Lower lobe of right lung (tissue), 2 donors: Measurements from ENCODE around the gene STN1. TPM values are rescaled to one million over a fixed set of nuclear protein-coding genes. Genes with fewer than 3 reads are reported as not detected.
A peak's percentile ranks its signal among the peaks of the same experiment; 100 is the strongest.

Experiments
- ATAC-seq, 2 donors: fragments of 200-7000 bp; cut with Tn5 transposase; one replicate each; pipeline ENCODE4 v1.9.1; 2020 to 2022; ENCODE audit warnings: mild to moderate bottlenecking in 2 of 2, moderate library complexity in 2 of 2
- DNase-seq: peaks from one replicate; pipeline ENCODE4 v3.0.0-alpha.2; 2020
- H3K27ac ChIP-seq: fragments of 200-600 bp; one replicate; pipeline ENCODE4 v1.8.0; 2022
- H3K27me3 ChIP-seq: fragments of 200-600 bp; one replicate; pipeline ENCODE4 v1.8.0; 2022; ENCODE audit warnings: low read depth
- H3K36me3 ChIP-seq: fragments of 200-600 bp; one replicate; pipeline ENCODE4 v1.8.0; 2022; ENCODE audit warnings: mild to moderate bottlenecking
- H3K4me1 ChIP-seq: fragments of 200-600 bp; one replicate; pipeline ENCODE4 v1.8.0; 2022
- H3K4me3 ChIP-seq: fragments of 200-600 bp; one replicate; pipeline ENCODE4 v1.8.0; 2022; ENCODE audit warnings: mild to moderate bottlenecking
- H3K9me3 ChIP-seq: fragments of 200-600 bp; one replicate; pipeline ENCODE4 v1.8.0; 2022
- intact Hi-C: fragments of 100-400 bp; cut with DNase I; formaldehyde crosslinking; loops from one replicate; pipeline ENCODE4 v1.11.0; 2022
- total RNA-seq: library from RNA; stranded (reverse); fragmentation: NEBNext Ultra II Directional; extraction: Animal tissue kit (Norgen Biotek cat#: 25700); gene quantifications from one replicate; pipeline ENCODE4 v1.2.1, GENCODE V29; 2021
- TF ChIP-seq, protein P1 (sequence below): fragments of 200-600 bp; IDR thresholded peaks from one replicate; pipeline ENCODE4 v1.8.0; 2022; ENCODE audit warnings: antibody characterized with exemption, mild to moderate bottlenecking
- donor health status: DM: no; HTN: yes; CAD: no; lungs with severe emphysema.

Gene STN1
- total RNA-seq, 1 donor from 2014 or later: 37.0 TPM

DNA sequence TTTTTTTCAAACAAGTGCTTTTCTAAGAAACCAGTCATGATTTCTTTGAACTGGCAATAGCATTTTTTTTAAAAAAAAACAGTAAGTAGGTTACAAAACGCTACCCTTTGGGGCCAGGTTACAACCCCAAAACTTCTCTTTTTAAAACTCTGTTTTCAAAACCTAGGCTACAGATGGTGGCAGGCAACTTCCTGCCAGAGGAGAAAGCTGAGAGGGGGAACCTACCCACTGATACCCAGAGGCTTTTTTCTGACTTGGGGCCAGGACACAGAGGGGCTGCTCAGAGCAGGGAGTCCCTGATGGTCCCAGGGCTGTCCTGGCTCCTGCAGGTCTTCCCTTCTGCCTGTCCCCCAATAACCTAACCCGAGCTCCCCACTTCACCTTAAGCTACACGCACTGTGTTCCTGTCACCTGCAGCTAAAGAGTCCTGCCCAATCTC, 6.9 kb downstream of the STN1 start:
- no peaks in the 10 kb centered on the region for H3K27me3 ChIP-seq
- intact Hi-C loops: no loop called here
- peaks cover 6% of the 10 kb centered on the region for H3K9me3 ChIP-seq
- H3K27ac ChIP-seq: peak overlapping the region; percentile 85
- no peaks in the 10 kb centered on the region for H3K36me3 ChIP-seq
- peak; percentile 32 to 39 for ATAC-seq
- no peak overlapping the region for H3K4me3 ChIP-seq
- DNase-seq: no peak
- peaks cover 85% of the 10 kb centered on the region for H3K4me1 ChIP-seq
- TF ChIP-seq, protein P1, sequence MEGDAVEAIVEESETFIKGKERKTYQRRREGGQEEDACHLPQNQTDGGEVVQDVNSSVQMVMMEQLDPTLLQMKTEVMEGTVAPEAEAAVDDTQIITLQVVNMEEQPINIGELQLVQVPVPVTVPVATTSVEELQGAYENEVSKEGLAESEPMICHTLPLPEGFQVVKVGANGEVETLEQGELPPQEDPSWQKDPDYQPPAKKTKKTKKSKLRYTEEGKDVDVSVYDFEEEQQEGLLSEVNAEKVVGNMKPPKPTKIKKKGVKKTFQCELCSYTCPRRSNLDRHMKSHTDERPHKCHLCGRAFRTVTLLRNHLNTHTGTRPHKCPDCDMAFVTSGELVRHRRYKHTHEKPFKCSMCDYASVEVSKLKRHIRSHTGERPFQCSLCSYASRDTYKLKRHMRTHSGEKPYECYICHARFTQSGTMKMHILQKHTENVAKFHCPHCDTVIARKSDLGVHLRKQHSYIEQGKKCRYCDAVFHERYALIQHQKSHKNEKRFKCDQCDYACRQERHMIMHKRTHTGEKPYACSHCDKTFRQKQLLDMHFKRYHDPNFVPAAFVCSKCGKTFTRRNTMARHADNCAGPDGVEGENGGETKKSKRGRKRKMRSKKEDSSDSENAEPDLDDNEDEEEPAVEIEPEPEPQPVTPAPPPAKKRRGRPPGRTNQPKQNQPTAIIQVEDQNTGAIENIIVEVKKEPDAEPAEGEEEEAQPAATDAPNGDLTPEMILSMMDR: no peak

DNA sequence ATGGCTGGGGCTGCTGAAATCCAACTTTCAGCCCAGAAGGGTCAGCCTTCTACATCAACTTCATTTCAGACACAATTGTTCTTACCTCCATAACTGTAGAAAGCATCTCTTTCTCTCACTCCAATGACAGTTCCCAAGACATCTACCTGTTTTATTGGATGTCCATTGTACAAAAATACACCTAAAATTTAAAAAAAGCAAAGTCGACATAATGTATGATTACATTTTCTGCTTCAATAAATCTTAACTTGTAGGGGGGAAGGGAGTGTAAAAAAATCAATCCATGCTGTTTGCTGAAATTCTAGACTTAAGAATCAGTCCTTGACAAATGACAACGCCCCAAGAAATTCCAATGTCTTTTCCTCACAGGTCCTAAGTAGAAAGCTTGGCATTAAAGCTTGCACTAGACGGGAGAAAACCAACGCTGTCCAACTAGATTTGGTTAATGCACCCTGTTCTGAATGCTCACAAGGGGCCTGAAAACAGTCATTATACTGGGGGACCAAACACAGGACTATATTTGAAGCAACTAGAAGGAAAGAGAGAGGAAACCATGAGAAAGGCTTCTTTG, 7.5 kb downstream of the STN1 start:
- peaks cover 6% of the 10 kb centered on the region for H3K9me3 ChIP-seq
- H3K27me3 ChIP-seq: no peaks in the 10 kb centered on the region
- H3K27ac ChIP-seq: peak overlapping the region; percentile 85
- ATAC-seq (peak in 1 of 2 donors; percentile 51), DNase-seq (no peak)
- no peak overlapping the region for H3K4me3 ChIP-seq
- H3K36me3 ChIP-seq: peaks cover under 1% of the 10 kb centered on the region
- intact Hi-C loops: no loop called here
- TF ChIP-seq, protein P1: no peak
- peaks cover 85% of the 10 kb centered on the region for H3K4me1 ChIP-seq

DNA sequence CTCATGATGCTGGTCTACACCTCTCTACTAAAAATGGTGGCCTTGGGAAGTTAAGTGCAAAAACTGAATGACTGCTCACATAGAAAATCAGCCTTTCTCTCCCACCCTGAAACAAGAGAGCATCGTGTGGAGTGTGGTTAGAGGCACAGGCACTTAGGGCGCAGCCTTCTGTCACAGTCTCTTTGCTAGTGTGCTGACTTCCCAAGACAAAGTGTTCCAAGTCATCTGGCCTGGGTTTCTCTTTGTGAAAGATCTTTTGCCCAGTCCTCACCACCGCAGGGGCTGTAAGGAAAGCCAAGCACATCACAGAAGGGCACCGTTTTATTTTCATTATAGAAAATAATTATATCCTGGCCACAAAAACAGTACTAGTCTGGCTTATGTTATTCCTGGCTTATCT, 12.5 kb downstream of the STN1 start:
- DNase-seq (no peak), ATAC-seq (no peak)
- Histone ChIP-seq H3K9me3 (no peaks in the 10 kb centered on the region), H3K4me3 (no peak overlapping the region), H3K27me3 (no peaks in the 10 kb centered on the region), H3K4me1 (peaks cover 52% of the 10 kb centered on the region), H3K36me3 (peaks cover 40% of the 10 kb centered on the region), H3K27ac (peak overlapping the region; percentile 32)
- TF ChIP-seq, protein P1: no peak
- intact Hi-C loops: no loop called here

DNA sequence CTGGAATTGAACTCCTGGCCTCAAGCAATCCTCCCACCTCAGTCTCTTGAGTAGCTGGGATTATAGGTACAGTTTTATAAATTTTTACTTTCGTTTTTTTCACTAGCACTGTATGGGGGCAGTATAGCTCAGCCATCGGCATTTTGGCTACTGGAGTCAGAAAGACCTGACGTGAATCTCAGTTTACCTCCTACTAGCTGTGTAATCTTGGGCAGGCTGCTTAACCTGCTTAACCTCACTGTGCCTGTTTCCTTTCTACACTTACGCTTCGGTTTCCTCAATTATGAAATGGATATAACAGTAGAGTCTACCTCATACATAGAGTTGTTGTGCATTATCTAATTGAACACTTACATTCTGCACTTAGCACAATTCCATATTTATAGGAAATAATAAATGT, 16.7 kb downstream of the STN1 start:
- H3K4me3 ChIP-seq: no peak overlapping the region
- DNase-seq (no peak), ATAC-seq (no peak)
- peaks cover 24% of the 10 kb centered on the region for H3K4me1 ChIP-seq
- no peaks in the 10 kb centered on the region for H3K27me3 ChIP-seq
- intact Hi-C loops: no loop called here
- H3K27ac ChIP-seq: peak overlapping the region; percentile 14
- TF ChIP-seq, protein P1: no peak
- no peaks in the 10 kb centered on the region for H3K9me3 ChIP-seq
- peaks cover 79% of the 10 kb centered on the region for H3K36me3 ChIP-seq

DNA sequence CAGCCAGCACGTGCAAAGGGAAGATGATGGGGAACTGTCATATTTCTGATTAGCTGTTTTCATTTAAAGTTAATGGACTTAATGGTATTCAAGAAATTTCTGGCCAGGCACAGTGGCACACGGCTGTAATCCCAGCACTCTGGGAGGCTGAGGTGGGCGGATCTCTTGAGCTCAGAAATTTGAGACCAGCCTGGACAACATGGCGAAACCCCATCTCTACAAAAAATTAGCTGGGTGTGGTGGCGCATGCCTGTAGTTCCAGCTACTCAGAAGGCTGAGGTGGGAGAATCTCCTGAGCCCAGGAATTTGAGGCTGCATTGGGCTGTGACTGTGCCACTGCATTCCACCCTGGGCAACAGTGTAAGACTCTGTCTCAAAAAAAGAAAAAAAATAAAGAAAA, 18.7 kb downstream of the STN1 start:
- H3K4me1 ChIP-seq: peaks cover 28% of the 10 kb centered on the region
- no peak overlapping the region for H3K27ac ChIP-seq
- H3K27me3 ChIP-seq: no peaks in the 10 kb centered on the region
- intact Hi-C loops: no loop called here
- DNase-seq (no peak), ATAC-seq (no peak)
- no peaks in the 10 kb centered on the region for H3K9me3 ChIP-seq
- no peak overlapping the region for H3K4me3 ChIP-seq
- H3K36me3 ChIP-seq: peaks cover 75% of the 10 kb centered on the region
- TF ChIP-seq, protein P1: no peak
